HG02798 (cell line): Measurements from ENCODE around the gene NSMF.
"Not testable (repeated sequence)": the region's sequence is repeated elsewhere in the genome, so short reads cannot be mapped to it uniquely, and the experiment has no call there.

Experiments used
- ATAC-seq: cut with Tn5 transposase; IDR thresholded peaks from one replicate; pipeline ENCODE4 v1.9.1; 2021; ENCODE audit warnings: mild to moderate bottlenecking; ENCODE audit not compliant: unreplicated experiment, poor library complexity

The NSMF gene

GRCh38 chr9:137478613-137478961 is 19.5 kb upstream of the NSMF start:
- no peak for ATAC-seq

- ATAC-seq = no peak
These were observed 18.9 kb upstream of the NSMF start for GRCh38 chr9:137477778-137478612.

- no peak for ATAC-seq
These were observed 17.7 kb upstream of the NSMF start for GRCh38 chr9:137476856-137477255.

GRCh38 chr9:137475666-137476065 is 16.5 kb upstream of the NSMF start:
- ATAC-seq = no peak

- no peak for ATAC-seq
These were observed 15.1 kb upstream of the NSMF start for GRCh38 chr9:137474271-137474670.

GRCh38 chr9:137470785-137471184 is 11.7 kb upstream of the NSMF start:
- no peak for ATAC-seq

- no peak for ATAC-seq
These were observed 8.8 kb upstream of the NSMF start for GRCh38 chr9:137467896-137468295.

- no peak for ATAC-seq
These were observed 8.0 kb upstream of the NSMF start for GRCh38 chr9:137467161-137467581.

GRCh38 chr9:137466389-137467085 is 7.4 kb upstream of the NSMF start:
- ATAC-seq = not testable (repeated sequence)

- no peak for ATAC-seq
These were observed 6.7 kb upstream of the NSMF start for GRCh38 chr9:137465720-137466388.

GRCh38 chr9:137465000-137465719 is 6.0 kb upstream of the NSMF start:
- no peak for ATAC-seq

- ATAC-seq = no peak
These were observed 5.3 kb upstream of the NSMF start for GRCh38 chr9:137464291-137464999.

GRCh38 chr9:137463931-137464290 is 4.8 kb upstream of the NSMF start:
- ATAC-seq = no peak

- no peak for ATAC-seq
These were observed 4.1 kb upstream of the NSMF start for GRCh38 chr9:137462986-137463930.

- no peak for ATAC-seq
These were observed 3.4 kb upstream of the NSMF start for GRCh38 chr9:137462396-137462985.

GRCh38 chr9:137461663-137462395 is 2.7 kb upstream of the NSMF start:
- peak; percentile 63 for ATAC-seq

- ATAC-seq = no peak
These were observed 2.2 kb upstream of the NSMF start for GRCh38 chr9:137461316-137461662.
